Tongue (tissue), 2 donors: ENCODE results near the gene CCL24. TPM values are rescaled to one million over a fixed set of nuclear protein-coding genes. Genes with fewer than 3 reads are reported as not detected.
"Not testable (repeated sequence)": the region's sequence is repeated elsewhere in the genome, so short reads cannot be mapped to it uniquely, and the experiment has no call there.

ENCODE experiments used
- DNase-seq: peaks from one replicate; pipeline ENCODE4 v3.0.0-alpha.2; 2015
- total RNA-seq: library from RNA; depleted of rRNA; stranded (reverse); fragments of >200 nt; gene quantifications from one replicate; pipeline ENCODE4 v1.2.3, GENCODE V29; 2014

The CCL24 gene, protein sequence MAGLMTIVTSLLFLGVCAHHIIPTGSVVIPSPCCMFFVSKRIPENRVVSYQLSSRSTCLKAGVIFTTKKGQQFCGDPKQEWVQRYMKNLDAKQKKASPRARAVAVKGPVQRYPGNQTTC
- total RNA-seq = not detected

DNA sequence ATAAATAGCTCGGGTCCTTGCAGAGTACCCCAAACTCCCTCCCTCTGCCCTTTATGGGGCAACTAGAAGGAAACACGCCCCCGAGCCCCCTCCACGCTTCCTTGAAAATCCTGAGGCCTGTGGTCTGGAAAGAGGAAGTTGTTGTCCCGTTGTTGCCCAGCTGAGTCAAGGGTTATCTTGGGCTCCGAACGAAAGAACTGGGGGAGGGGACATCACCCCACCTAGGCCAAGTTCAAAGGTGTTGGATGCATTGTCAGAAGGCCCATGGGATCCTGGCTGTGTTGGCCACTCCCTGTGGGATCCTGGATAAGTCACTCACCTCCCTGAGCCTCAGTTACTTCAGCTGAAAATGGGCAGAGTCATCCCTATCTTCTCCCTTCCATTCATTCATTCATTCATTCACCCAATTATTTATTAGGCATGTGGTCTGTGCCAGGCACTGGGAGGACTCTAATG is at the start of gene CCL24:
Gene CCL24 (minus strand): TSS at position 26 of the 456 bp plus-strand sequence. CDS start 91 bp downstream, outside the sequence.
- no peak for DNase-seq

DNA sequence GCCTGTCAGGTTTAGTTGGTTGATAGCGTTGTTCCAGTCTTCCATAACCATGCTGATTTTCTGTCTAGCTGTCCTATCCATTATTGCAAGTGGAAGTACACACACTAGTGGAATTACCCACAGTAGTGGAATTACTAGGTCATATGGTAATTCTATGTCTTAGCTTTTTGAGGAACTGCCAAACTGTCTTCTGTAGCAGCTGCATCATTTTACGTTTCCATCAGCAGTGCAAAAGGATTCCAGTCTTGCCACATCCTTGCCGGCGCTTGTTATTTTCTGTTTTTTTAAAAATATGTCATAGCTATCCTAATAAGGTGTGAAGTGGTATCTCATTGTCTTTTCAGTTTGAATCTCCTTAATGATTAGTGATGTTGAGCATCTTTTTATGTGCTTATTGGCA is 48.0 kb upstream of the CCL24 start:
- DNase-seq = no peak

DNA sequence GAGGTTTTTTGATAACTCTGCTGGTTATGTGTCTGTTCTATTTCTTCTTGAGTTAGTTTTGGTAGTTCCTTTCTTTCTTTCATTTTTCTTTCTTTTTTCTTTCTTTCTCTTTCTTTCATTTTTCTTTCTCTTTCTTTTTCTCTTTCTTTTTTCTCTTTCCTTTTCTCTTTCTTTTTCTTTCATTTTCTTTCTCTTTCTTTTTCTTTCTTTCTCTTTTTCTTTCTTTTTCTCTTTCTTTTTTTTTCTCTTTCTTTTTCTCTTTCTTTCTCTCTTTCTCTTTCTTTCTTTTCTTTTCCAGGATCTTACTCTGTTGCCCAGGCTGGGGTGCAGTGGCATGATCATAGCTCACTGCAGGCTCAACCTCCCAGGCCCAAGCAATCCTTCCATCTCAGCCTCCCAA is 44.8 kb upstream of the CCL24 start:
- DNase-seq = no peak

DNA sequence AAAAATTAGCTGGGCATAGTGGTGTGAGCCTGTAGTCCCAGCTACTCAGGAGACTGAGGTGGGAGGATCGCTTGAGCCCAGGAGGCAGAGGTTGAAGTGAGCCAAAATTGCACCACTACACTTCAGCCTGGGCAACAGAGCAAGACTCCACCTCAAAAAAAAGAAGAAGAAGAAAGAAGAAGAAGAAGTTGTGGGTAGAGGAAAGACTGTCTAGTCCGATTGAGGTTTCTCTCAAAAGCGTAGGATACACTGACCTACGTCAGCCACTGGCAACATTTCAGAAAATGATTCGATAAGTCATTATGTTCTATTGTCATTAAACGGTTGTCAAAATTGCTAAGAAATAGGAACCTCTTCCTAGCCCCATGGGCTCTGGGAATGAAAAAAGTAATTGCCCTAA is 42.9 kb upstream of the CCL24 start:
- DNase-seq = no peak

DNA sequence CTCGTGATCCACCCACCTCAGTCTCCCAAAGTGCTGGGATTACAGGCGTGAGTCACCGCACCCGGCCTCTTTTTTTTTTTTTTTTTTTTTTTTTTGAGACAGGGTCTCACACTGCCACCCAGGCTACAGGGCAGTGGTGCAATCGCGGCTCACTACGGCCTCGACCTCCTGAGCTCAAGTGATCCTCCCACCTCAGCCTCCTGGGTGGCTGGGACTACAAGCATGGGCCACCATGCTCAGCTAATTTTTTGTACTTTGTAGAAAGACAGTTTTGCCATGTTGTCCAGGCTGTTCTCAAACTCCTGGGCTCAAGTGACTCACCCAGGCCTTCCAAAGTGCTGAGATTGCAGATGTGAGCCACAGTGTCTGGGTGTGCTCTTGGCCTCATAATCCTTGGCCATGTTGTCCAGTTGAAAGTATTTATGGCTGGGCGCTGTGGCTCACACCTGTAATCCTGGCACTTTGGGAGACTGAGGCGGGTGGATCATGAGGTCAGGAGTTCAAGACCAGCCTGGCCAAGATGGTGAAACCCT is 41.3 kb upstream of the CCL24 start:
- not testable (repeated sequence) for DNase-seq

DNA sequence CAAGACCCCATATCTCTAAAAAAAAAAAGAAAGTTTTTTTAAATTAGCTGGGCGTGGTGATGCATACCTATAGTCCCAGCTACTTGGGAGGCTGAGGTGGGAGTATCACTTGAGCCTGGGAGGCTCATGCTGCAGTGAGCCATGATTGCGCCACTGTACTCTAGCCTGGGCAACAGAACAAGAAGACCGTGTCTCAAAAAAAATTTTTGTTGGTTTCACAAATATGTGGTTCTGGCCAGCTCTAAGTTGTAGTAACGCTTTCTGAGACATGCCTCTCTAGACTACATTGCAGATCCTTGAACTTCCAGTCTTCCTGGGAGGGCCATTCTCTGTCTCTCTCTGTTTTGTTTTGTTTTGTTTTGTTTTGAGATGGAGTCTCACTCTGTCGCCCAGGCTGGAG is 40.6 kb upstream of the CCL24 start:
- DNase-seq = no peak

DNA sequence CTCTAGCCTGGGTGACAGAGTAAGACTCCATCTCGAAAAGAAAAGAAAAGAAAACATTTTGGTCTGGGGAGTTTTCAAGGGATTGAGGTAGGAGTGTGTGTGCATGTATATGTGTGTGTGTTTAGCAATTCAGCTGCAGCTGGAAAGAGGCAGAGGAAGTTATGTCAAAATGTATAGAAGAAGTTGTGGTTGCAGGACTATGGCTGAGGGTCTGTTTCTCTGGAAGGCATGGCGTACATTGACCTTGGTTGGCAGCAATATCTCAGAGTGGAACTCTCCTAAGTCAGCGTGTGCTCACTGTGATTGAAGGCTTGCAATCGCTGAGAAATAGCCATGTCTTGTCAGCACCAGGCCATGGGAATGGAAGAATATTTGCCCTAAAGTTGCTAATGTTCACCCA is 36.6 kb upstream of the CCL24 start:
- no peak for DNase-seq

DNA sequence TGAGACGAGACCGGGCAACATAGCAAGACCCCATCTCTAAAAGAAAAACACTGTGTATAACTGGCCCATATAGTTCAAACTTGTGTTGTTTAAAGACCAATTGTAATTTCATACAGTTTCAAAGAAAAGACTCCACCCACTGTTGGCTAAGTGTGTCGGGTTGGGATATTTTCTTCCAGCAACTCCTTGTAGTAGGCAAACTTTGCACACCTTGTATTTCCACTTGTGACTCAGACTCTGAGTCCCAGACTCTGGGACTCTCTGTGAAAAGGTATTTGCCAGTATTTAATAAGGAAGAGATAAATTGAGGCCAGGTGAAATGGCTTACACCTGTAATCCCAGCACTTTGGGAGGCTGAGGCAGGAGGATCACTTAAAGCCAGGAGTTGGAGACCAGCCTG is 36.0 kb upstream of the CCL24 start:
- DNase-seq = no peak

DNA sequence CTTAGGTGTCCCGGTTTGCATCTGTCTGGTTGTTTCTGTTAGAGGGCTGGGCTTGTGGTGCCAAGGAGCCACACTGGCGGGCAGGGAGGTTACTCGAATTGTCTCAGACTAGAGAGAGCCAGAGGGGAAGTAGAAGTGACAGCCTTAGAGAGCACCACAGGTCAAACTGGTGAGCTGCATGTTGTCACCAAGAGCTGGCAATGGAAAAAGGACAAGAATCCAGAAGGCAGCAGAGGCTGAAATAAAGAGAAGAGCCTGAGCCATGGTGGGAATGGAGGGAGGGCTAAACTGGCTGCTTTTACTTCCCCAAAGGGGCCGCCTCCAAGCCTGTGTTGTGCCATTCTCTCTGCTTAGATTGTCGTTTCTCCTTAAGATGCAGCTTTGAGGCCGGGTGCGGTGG is 34.1 kb upstream of the CCL24 start:
- DNase-seq = no peak

DNA sequence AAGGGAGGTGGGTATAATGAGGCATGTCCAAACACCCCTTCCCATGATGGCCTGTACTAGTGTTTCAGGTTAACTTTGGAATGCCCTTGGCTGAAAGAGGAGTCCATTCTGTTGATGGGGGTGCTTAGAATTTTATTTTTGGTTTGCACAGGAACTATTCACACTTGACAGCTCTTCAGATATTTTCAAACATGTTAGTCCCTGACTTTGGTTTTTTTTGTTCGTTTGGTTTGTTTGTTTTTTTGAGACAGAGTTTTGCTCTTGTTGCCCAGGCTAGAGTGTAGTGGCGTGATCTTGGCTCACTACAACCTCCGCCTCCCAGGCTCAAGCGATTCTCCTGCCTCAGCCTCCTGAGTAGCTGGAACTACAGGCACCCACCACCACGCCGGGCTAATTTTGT is 31.5 kb upstream of the CCL24 start:
- not testable (repeated sequence) for DNase-seq

DNA sequence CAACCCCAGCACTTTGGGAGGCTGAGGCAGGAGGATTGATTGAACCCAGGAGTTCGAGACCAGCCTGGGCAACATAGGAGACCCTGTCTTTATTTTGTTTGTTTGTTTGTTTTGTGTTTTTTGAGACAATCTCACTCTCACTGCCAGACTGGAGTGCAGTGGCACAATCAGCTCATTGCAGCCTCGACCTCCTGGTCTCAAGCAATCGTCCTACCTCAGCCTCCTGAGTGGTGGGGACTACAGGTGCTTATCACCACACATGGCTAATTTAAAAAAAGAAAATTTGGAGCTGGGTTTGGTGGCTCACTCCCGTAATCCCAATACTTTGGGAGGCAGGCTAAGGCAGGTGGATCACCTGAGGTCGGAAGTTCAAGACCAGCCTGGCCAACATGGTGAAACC is 30.6 kb upstream of the CCL24 start:
- no peak for DNase-seq

DNA sequence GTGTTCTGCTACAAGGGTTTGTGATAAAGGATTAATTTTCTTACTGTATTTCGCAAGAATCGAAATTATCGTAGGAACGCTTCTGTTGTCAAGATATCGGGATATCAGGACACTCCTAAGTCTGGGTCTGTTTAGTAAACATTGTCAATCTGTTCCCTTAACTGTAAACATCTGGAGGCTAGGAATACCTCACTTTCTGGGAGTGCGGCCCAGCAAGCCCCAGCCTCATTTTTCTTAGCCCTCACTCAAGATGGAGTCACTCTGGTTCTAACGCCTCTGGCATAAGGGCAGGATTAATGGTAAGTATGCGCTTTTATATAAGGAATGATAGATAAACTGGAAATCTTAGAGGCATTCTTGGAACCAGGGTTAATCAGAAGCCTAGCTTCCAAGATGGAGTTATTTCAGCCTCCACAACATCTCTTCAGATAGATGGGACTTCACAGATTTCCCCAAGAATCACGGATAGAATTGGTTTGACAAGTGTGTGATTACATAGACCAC is 30.1 kb upstream of the CCL24 start:
- no peak for DNase-seq

DNA sequence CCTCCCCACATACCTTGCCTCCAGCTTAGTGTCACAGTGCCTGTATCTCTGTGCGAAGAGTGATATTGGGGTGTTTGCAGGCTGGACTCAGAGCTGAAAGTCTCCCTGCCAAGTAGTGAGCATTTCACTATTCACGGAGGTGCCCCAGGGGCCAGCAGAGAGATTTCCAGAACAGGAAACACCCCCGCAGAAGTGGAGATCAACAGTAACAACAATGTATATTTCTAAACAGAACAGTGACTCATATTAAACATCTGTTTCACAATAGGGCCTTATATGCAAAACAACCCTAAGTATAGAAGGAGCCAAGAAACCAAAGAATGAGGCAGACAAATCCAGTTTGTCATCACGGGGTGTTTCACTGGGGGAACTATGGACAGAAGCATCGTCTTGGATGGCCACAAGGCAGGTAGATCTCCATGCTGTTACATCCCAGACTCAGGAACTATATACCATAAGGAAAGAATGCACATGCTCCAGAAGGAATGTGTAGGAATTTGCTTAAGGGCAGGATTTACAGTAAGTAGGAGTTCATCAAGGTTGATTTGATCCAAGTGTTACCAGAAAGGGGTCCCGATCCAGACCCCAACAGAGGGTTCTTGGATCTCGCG is 29.3 kb upstream of the CCL24 start:
- peak; percentile 72 for DNase-seq

DNA sequence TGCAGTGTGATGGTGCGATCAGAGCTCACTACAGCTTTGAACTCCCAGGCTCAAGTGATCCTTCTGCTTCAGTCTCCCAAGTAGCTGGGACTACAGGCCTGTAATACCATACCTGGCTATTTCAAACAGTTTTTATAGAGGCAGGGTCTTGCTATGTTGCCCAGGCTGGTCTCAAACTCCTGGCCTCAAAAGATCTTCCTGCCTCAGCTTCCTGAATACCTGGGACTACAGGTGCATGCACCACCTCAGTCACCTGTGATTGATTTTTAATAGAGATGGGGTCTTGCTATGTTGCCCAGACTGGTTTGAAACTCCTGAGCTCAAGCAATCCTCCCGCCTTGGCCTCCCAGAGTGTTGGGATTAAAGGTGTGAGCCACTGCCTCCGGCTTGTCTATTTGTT is 26.4 kb upstream of the CCL24 start:
- DNase-seq = no peak

DNA sequence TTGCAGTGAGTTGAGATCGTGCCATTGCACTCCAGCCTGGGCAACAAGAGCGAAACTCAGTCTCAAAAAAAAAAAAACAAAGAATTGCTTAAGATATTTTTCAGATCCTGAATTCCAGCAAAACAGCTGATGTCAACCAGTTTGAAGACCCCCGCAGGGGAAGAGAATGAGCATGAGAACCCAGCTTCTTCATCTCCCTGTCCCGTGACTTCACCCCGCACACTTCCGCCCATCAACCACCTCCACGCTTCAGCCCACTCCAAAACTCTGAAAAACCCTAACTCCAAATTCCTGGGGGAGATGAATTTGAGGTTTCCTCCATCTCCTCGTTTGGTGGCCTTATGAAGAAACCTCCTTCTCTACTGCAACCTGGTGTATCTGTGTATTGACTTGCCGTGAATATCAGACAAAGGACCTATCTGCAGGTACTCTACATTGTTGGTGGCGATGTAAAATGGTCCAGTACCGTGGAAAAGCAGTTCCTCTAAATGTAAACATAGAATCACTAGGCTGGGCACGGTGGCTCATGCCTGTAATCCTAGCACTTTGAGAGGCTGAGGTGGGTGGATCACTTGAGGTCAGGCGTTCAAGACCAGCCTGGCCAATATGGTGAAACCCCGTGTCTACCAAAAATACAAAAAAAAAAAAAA is 24.8 kb upstream of the CCL24 start:
- DNase-seq = not testable (repeated sequence)

DNA sequence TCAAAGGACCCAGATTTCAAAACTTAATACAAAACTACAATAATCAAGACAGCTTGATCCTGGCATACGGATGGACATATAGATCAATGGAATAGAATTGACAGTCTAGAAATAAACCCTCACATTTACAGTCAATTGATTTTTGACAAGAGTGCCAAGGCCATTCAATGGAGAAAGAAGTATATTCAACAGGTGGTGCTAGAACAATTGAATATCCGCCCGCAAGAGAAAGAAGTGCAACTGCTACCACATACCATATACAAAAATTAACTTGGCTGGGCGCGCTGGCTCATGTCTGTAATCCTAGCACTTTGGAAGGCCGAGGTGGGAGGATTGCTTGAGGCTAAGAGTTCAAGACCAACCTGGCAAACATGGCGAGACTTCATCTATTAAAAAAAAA is 23.2 kb upstream of the CCL24 start:
- no peak for DNase-seq

DNA sequence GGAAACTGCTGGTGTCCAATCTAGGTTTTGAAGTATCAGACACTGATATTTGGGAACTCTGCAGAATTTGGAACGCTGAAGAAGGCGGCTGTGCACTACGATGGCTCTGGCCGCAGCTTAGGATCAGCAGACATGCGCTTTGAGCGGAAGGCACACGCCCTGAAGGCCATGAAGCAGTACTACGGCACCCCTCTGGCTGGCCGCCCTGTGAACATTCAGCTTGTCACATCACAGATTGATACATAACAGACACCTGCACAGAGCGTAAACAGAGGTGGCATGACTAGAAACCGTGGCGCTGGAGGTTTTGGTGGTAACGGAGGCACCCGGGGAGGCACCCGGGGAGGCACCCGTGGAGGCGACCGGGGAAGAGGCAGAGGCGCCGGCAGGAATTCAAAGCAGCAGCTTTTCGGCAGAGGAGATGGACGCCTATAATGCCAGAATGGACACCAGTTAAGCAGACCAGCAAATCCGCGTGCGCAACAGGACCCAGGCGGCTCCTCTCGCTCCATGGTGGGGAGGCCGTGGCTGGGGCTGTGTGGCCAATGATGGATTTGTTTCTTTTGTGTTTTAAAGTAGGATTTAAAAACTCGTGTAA is 22.2 kb upstream of the CCL24 start:
- no peak for DNase-seq

DNA sequence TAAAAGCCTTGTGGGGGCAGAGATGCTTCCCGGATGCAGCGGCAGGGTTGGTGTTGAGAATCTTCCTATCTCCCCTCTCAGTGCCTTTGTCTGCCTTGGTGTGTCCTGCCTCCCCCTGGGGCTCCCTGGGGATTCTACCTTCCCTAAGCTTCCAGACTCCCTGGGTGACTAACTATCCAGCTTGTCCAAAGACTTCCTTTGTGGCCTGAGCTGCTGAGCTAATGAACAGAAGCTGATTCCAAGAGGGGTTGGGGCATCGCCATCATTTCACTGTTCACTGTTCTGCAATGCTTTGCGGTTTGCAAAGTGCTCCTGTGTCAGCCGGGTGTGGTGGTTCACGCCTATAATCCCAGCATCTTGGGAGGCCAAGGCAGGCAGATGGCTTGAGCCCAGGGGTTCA is 20.1 kb upstream of the CCL24 start:
- DNase-seq = not testable (repeated sequence)

DNA sequence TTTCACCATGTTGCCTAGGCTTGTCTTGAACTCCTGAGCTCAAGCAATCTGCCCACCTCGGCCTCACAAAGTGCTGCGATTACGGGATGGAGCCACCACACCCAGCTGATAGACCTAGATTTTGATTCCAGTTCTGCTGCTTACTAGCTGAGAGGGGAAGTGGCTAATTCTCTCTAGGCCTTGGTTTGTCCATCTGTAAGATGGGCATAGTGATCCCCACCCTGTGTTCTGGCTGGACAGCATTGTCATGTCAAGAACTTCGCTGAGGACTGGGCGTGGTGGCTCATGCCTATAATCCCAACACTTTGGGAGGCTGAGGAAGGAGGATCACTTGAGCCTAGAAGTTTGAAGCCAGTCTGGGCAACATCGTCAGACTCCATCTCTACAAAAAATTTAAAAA is 17.4 kb upstream of the CCL24 start:
- DNase-seq = no peak

DNA sequence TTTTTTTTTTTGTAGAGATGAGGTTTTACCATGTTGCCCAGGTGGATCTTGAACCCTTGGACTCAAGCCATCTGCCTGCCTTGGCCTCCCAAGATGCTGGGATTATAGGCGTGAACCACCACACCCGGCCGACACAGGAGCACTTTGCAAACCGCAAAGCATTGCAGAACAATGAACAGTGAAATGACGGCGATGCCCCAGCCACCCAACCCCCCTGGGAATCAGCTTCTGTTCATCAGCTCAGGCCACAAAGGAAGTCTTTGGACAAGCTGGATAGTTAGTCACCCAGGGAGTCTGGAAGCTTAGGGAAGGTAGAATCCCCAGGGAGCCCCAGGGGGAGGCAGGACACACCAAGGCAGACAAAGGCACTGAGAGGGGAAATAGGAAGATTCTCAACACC is 16.1 kb upstream of the CCL24 start:
- DNase-seq = not testable (repeated sequence)

DNA sequence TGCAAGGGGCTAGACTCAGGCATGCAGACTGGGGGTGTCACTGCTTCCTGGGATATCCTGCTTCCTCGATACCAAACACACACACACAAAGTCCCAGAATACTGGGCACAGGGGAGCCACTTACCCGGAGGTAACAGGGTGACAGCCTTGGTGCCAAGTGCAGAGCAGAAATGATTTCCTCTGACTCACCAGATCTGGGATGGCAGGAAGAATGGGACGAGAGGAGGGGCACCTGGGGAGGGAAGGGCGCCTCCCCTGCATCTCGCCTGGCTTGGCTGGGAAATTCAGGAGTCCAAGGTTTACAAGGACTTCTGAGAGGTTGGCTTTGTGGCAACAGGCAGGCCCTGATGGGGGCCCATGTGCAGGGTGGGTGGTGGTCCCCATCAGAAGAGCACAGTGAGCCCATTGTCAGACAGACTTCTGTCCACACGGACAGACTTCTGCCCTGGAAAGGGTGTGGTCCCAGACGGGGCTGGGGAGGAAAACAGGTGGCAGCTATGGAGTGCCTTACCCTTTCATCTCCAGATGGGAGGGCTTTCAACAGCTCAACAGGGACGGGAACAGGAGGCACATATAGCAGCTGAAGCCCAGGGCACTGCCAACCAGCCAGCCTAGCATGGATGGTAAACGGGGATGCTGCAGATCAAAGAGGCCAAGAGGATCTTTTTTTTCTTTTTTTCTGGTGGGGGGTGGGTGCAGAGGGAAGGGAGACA is 9.7 kb upstream of the CCL24 start:
- DNase-seq = peak; percentile 35

DNA sequence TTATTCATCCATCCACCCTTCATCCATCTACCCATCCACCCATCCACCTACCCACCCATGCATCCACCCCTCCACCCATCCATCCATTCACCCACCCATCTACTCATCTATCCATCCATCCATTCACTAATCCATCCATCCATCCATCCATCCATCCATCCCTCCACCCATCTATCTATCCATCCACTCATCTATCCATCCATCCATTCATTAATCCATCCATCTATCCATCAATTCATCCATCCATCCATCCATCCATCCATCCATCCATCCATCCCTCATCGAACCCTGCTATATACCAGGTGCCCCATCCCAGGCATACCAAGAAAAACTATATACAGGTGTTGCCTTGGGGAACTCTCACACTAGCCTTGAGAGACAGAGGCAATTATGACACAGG is 7.1 kb upstream of the CCL24 start:
- no peak for DNase-seq

DNA sequence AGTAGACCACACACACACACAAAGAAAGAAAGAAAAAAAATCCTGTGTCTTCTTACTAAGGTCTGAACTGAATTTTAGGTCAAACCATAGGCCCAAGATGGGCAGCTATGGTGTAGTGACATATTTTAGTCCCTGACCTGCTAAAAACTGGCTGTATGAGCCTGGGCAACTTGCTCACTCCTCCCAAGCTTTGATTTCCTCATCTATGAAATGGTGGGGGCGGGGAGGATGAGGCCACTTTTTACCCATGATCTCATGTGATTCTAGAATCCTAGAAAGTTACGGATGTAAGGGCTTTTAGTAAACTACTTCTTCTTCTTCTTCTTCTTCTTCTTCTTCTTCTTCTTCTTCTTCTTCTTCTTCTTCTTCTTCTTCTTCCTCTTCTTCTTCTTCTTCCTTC is 6.1 kb upstream of the CCL24 start:
- DNase-seq = no peak
